A673 (cell line): ENCODE results near the gene ERI3. TPM values are rescaled to one million over a fixed set of nuclear protein-coding genes. Genes with fewer than 3 reads are reported as not detected.

Experiments used
- BruUV-seq: library from RNA; stranded (reverse); fragments of 400-500 nt; replicated peaks from 2 replicates; lab custom pipeline; 2021; lab: Mats Ljungman, UMichigan
- CTCF ChIA-PET: fragments of 300-600 bp; sonication (Branson Sonifier 250); formaldehyde crosslinking; loops from one replicate; lab custom pipeline; 2022; ENCODE audit warnings: antibody characterized with exemption; lab: Charles Lee
- POLR2A ChIA-PET: fragments of 300-600 bp; sonication (Branson Sonifier 250); formaldehyde crosslinking; loops from one replicate; lab custom pipeline; 2022; ENCODE audit warnings: antibody characterized with exemption; ENCODE audit not compliant: low non-redundant PET; lab: Charles Lee
- DNase-seq: peaks from one replicate; pipeline ENCODE4 v3.0.0-alpha.2; 2015; ENCODE audit warnings: low spot score
- H3K27ac ChIP-seq: fragments of 200-600 bp; sonication (generic); 2 replicates; pipeline ENCODE4 v1.5.1; 2016; ENCODE audit warnings: mixed run types, low read depth, mild to moderate bottlenecking, mixed read lengths, antibody characterized with exemption, low read length; ENCODE audit not compliant: poor library complexity, severe bottlenecking
- H3K27me3 ChIP-seq: fragments of 200-600 bp; sonication (generic); replicated peaks from 2 replicates; pipeline ENCODE4 v1.6.1; 2017; ENCODE audit warnings: mixed run types, low read depth, mild to moderate bottlenecking, mixed read lengths, antibody characterized with exemption, low read length; ENCODE audit not compliant: insufficient read depth, poor library complexity
- H3K36me3 ChIP-seq: fragments of 200-600 bp; sonication (generic); 2 replicates; pipeline ENCODE4 v1.6.1; 2016; ENCODE audit warnings: mixed run types, mild to moderate bottlenecking, mixed read lengths, antibody characterized with exemption, low read length; ENCODE audit not compliant: insufficient read depth, poor library complexity, severe bottlenecking
- H3K4me1 ChIP-seq: fragments of 200-600 bp; sonication (generic); 2 replicates; pipeline ENCODE4 v1.6.1; 2017; ENCODE audit warnings: mixed run types, mild to moderate bottlenecking, mixed read lengths, antibody characterized with exemption, low read length; ENCODE audit not compliant: insufficient read depth, poor library complexity, severe bottlenecking
- H3K4me3 ChIP-seq: fragments of 200-600 bp; sonication (generic); 2 replicates; pipeline ENCODE4 v1.5.1; 2016; ENCODE audit warnings: low read depth, mixed run types, mild to moderate bottlenecking, mixed read lengths, low read length; ENCODE audit not compliant: poor library complexity, severe bottlenecking
- H3K9me3 ChIP-seq: fragments of 200-600 bp; sonication (generic); 2 replicates; pipeline ENCODE4 v1.6.1; 2016; ENCODE audit warnings: mixed run types, low read depth, mild to moderate bottlenecking, mixed read lengths, antibody characterized with exemption, low read length; ENCODE audit not compliant: poor library complexity, severe bottlenecking
- CTCF ChIP-seq: fragments of 300-800, 200-600 bp; sonication (generic); conservative IDR thresholded peaks from 2 replicates; pipeline ENCODE4 v1.5.1; 2017; ENCODE audit warnings: low read depth, mild to moderate bottlenecking, antibody characterized with exemption, low read length, moderate library complexity, mixed read lengths
- EZH2 ChIP-seq: fragments of 200-600 bp; sonication (generic); IDR thresholded peaks from 2 replicates; pipeline ENCODE4 v1.6.1; 2017; ENCODE audit warnings: borderline replicate concordance, low read depth, mild to moderate bottlenecking, mixed read lengths, antibody characterized with exemption, low read length; ENCODE audit not compliant: poor library complexity, severe bottlenecking
- intact Hi-C: fragments of 100-400 bp; cut with micrococcal nuclease; formaldehyde crosslinking; loops from one replicate; pipeline ENCODE4 v1.10.0; 2022; ENCODE audit not compliant: unreplicated experiment
- total RNA-seq: library from RNA; stranded (reverse); gene quantifications from 2 replicates; pipeline ENCODE4 v1.2.3, GENCODE V29; 2021

ERI3 gene
- total RNA-seq, 1 experiment from 2014 or later, result 97.9 TPM

GRCh38 chr1:44217809-44218410, 137.1 kb downstream of the ERI3 start:
- DNase-seq, result peak; percentile 72
- Histone ChIP-seq H3K9me3 (no peaks in the 10 kb centered on the region), H3K27me3 (no peaks in the 10 kb centered on the region), H3K4me3 (no peak overlapping the region), H3K36me3 (peaks cover 54% of the 10 kb centered on the region), H3K4me1 (peaks cover under 1% of the 10 kb centered on the region), H3K27ac (no peak overlapping the region)
- TF ChIP-seq EZH2, result no peak
- peak; percentile 94 for TF ChIP-seq CTCF
- intact Hi-C loops, result loop anchor here (2.0 to 5.0 kb wide), 3 partner anchors 101 to 434 kb away; no protein-coding TSS in a partner anchor
- no TSS peak for BruUV-seq
- ChIA-PET POLR2A (no interaction called here), CTCF (interaction anchor here (0.6 to 1.2 kb wide), 7 partner anchors 9 to 435 kb away, joined by 3 to 8 read pairs (median 4); no protein-coding TSS in a partner anchor)

- CTCF ChIA-PET, result no interaction called here
- BruUV-seq, result TSS peak; percentile 41
- Histone ChIP-seq H3K4me3 (peak within 1 kb of the TSS; percentile 73), H3K27me3 (no peaks in the 10 kb centered on the region), H3K9me3 (no peaks in the 10 kb centered on the region), H3K36me3 (peaks cover 26% of the 10 kb centered on the region), H3K4me1 (peaks cover 6% of the 10 kb centered on the region), H3K27ac (peak within 1 kb of the TSS; percentile 55)
- POLR2A ChIA-PET, result no interaction called here
- peak; percentile 90 for DNase-seq
- intact Hi-C loops, result no loop called here
- TF ChIP-seq EZH2 (no peak), CTCF (0 out of 2 replicates have a peak, but pooled peaks have one; percentile 21)
Observed at GRCh38 chr1:44213222-44214112, 141.6 kb downstream of the ERI3 start, which contains the start of gene DMAP1. DMAP1 (plus strand) TSS chr1:44213471; CDS start chr1:44213754, 283 bp downstream.

GRCh38 chr1:44212355-44213221, 142.5 kb downstream of the ERI3 start:
- H3K27me3 ChIP-seq, result no peaks in the 10 kb centered on the region
- TF ChIP-seq EZH2 (no peak), CTCF (no peak)
- peak overlapping the region; percentile 73 for H3K4me3 ChIP-seq
- no peak overlapping the region for H3K27ac ChIP-seq
- H3K9me3 ChIP-seq, result no peaks in the 10 kb centered on the region
- intact Hi-C loops, result no loop called here
- CTCF ChIA-PET, result interaction anchor here (0.6 kb wide), 1 partner anchor 1145 kb away, joined by 4 read pairs; no protein-coding TSS in a partner anchor
- peaks cover 18% of the 10 kb centered on the region for H3K36me3 ChIP-seq
- DNase-seq, result no peak
- POLR2A ChIA-PET, result no interaction called here
- H3K4me1 ChIP-seq, result peaks cover 6% of the 10 kb centered on the region
- BruUV-seq, result TSS peak; percentile 71
